HFFc6 (cell line): Measurements from ENCODE around the gene KCNH3. TPM values are rescaled to one million over a fixed set of nuclear protein-coding genes. Genes with fewer than 3 reads are reported as not detected.

Experiments
- DNase-seq: peaks from one replicate; pipeline ENCODE4 v3.0.0-alpha.2; 2018
- H3K27ac Mint-ChIP-seq: 2 replicates; pipeline ENCODE4 v1.8.0; 2020; ENCODE audit warnings: mild to moderate bottlenecking, mixed read lengths
- H3K27me3 Mint-ChIP-seq: 2 replicates; pipeline ENCODE4 v1.8.0; 2021; ENCODE audit warnings: mild to moderate bottlenecking, moderate library complexity, mixed read lengths; ENCODE audit not compliant: insufficient read depth
- H3K36me3 Mint-ChIP-seq: 2 replicates; pipeline ENCODE4 v1.8.0; 2021; ENCODE audit warnings: low read depth, mixed read lengths
- H3K4me1 Mint-ChIP-seq: 2 replicates; pipeline ENCODE4 v1.8.0; 2020; ENCODE audit warnings: low read depth, mixed read lengths
- H3K4me3 Mint-ChIP-seq: 2 replicates; pipeline ENCODE4 v1.8.0; 2020; ENCODE audit warnings: mild to moderate bottlenecking, moderate library complexity, mixed read lengths
- H3K9me3 Mint-ChIP-seq: 2 replicates; pipeline ENCODE4 v1.8.0; 2020; ENCODE audit warnings: mild to moderate bottlenecking, mixed read lengths
- CTCF ChIP-seq: fragments of 200-600 bp; sonication (generic); IDR thresholded peaks from 2 replicates; pipeline ENCODE4 v1.5.0; 2021; ENCODE audit warnings: antibody characterized with exemption, mild to moderate bottlenecking
- total RNA-seq, 6 experiments: library from RNA; stranded (reverse); fragmentation: NEBNext Ultra II Directional; extraction: Animal tissue kit (Norgen Biotek cat#: 25700); gene quantifications; 2 replicates in 1 of 6; 3 replicates in 5 of 6; pipeline ENCODE4 v1.2.3, GENCODE V29; 2021

The KCNH3 gene
- total RNA-seq, 6 experiments from 2014 or later, result 0.05 to 0.10 TPM; not detected in 4

GRCh38 chr12:49568442-49569162, 29.8 kb downstream of the KCNH3 start:
- no peaks in the 10 kb centered on the region for H3K9me3 Mint-ChIP-seq
- peaks cover 2% of the 10 kb centered on the region; the same call in 1 of the 2 replicates for H3K27me3 Mint-ChIP-seq
- no peak for TF ChIP-seq CTCF
- peak overlapping the region; percentile 98 for H3K4me3 Mint-ChIP-seq
- no peak for DNase-seq
- H3K27ac Mint-ChIP-seq, result peak overlapping the region; percentile 99
- peaks cover 12% of the 10 kb centered on the region for H3K4me1 Mint-ChIP-seq
- peaks cover 11% of the 10 kb centered on the region; the same call in 1 of the 2 replicates for H3K36me3 Mint-ChIP-seq

GRCh38 chr12:49577589-49578315, 38.9 kb downstream of the KCNH3 start:
- Mint-ChIP-seq H3K4me1 (peaks cover 14% of the 10 kb centered on the region), H3K4me3 (no peak overlapping the region), H3K27ac (no peak overlapping the region), H3K9me3 (no peaks in the 10 kb centered on the region), H3K36me3 (no peaks in the 10 kb centered on the region), H3K27me3 (no peaks in the 10 kb centered on the region)
- no peak for DNase-seq
- TF ChIP-seq CTCF, result no peak

GRCh38 chr12:49578471-49579112, 39.8 kb downstream of the KCNH3 start:
- Mint-ChIP-seq H3K9me3 (no peaks in the 10 kb centered on the region), H3K27ac (no peak overlapping the region), H3K36me3 (no peaks in the 10 kb centered on the region), H3K4me1 (peaks cover 14% of the 10 kb centered on the region), H3K27me3 (no peaks in the 10 kb centered on the region), H3K4me3 (no peak overlapping the region)
- TF ChIP-seq CTCF, result no peak
- DNase-seq, result no peak

- Mint-ChIP-seq H3K4me1 (peaks cover 14% of the 10 kb centered on the region), H3K4me3 (no peak overlapping the region), H3K27ac (no peak overlapping the region), H3K36me3 (no peaks in the 10 kb centered on the region), H3K9me3 (no peaks in the 10 kb centered on the region), H3K27me3 (no peaks in the 10 kb centered on the region)
- peak; percentile 80 for DNase-seq
- TF ChIP-seq CTCF, result peak; percentile 85
These were observed 42.0 kb downstream of the KCNH3 start for GRCh38 chr12:49580572-49581535.

GRCh38 chr12:49582201-49582600, 43.4 kb downstream of the KCNH3 start:
- H3K27ac Mint-ChIP-seq, result no peak overlapping the region
- H3K9me3 Mint-ChIP-seq, result no peaks in the 10 kb centered on the region
- H3K27me3 Mint-ChIP-seq, result no peaks in the 10 kb centered on the region
- no peak for DNase-seq
- no peak for TF ChIP-seq CTCF
- no peak overlapping the region for H3K4me3 Mint-ChIP-seq
- peaks cover 14% of the 10 kb centered on the region for H3K4me1 Mint-ChIP-seq
- no peaks in the 10 kb centered on the region for H3K36me3 Mint-ChIP-seq
